Keratinocyte (primary cell): ENCODE data around the gene SLC39A10. TPM values are rescaled to one million over a fixed set of nuclear protein-coding genes. Genes with fewer than 3 reads are reported as not detected.

Source experiments
- DNase-seq: peaks from one replicate; pipeline ENCODE4 v3.0.0-alpha.2; 2011; ENCODE audit warnings: low read depth, missing footprints, low spot score
- FAIRE-seq: peaks from 2 replicates; lab custom pipeline; 2011; peaks lifted over from hg19 to GRCh38; lab: Jason Lieb, UNC
- H2AFZ ChIP-seq: 2 replicates; pipeline ENCODE4 v1.6.0; 2012; ENCODE audit warnings: low read length, control low read depth, inconsistent platforms; ENCODE audit not compliant: control insufficient read depth
- H3K27ac ChIP-seq: 2 replicates; pipeline ENCODE4 v1.5.1; 2011; ENCODE audit warnings: low read length; ENCODE audit not compliant: control insufficient read depth, insufficient read depth
- H3K27me3 ChIP-seq: 3 replicates; pipeline ENCODE4 v1.6.0; 2011; ENCODE audit warnings: low read length; ENCODE audit not compliant: control insufficient read depth, insufficient read depth; ENCODE audit errors: extremely low read depth
- H3K36me3 ChIP-seq, 2 experiments: 2 replicates in 1 of 2; 3 replicates in 1 of 2; pipeline ENCODE4 v1.5.1; 2011; ENCODE audit warnings: low read length in 2 of 2, mild to moderate bottlenecking in 1 of 2; ENCODE audit not compliant: control insufficient read depth in 2 of 2, insufficient read depth in 2 of 2; ENCODE audit errors: extremely low read depth in 1 of 2
- H3K4me1 ChIP-seq: 3 replicates; pipeline ENCODE4 v1.5.1; 2011; ENCODE audit warnings: low read length; ENCODE audit not compliant: control insufficient read depth, insufficient read depth; ENCODE audit errors: extremely low read depth
- H3K4me2 ChIP-seq: 3 replicates; pipeline ENCODE4 v1.6.0; 2011; ENCODE audit warnings: low read depth, low read length; ENCODE audit not compliant: control insufficient read depth, insufficient read depth; ENCODE audit errors: extremely low read depth
- H3K4me3 ChIP-seq, 3 experiments: fragments of 200-600 bp in 1 of 3; sonication (generic) in 1 of 3; 2 replicates in 2 of 3; 3 replicates in 1 of 3; pipeline ENCODE4 v1.5.1; 2011 to 2016; ENCODE audit warnings: low read length in 3 of 3, mild to moderate bottlenecking in 3 of 3, control low read depth in 2 of 3, inconsistent platforms in 1 of 3, low read depth in 1 of 3, mixed read lengths in 1 of 3, mixed run types in 1 of 3, moderate library complexity in 1 of 3; ENCODE audit not compliant: control insufficient read depth in 2 of 3, insufficient read depth in 2 of 3; ENCODE audit errors: extremely low read depth in 1 of 3
- H3K79me2 ChIP-seq: 2 replicates; pipeline ENCODE4 v1.6.0; 2012; ENCODE audit warnings: low read length; ENCODE audit not compliant: control insufficient read depth, insufficient read depth
- H3K9ac ChIP-seq: 3 replicates; pipeline ENCODE4 v1.6.0; 2011; ENCODE audit warnings: low read length; ENCODE audit not compliant: control insufficient read depth, insufficient read depth; ENCODE audit errors: extremely low read depth
- H3K9me1 ChIP-seq: 3 replicates; pipeline ENCODE4 v1.6.0; 2011; ENCODE audit warnings: low read length; ENCODE audit not compliant: control insufficient read depth, insufficient read depth; ENCODE audit errors: extremely low read depth
- H3K9me3 ChIP-seq: 2 replicates; pipeline ENCODE4 v1.5.1; 2012; ENCODE audit warnings: low read depth, low read length; ENCODE audit not compliant: control insufficient read depth
- H4K20me1 ChIP-seq: 3 replicates; pipeline ENCODE4 v1.6.0; 2011; ENCODE audit warnings: low read length; ENCODE audit not compliant: control insufficient read depth, insufficient read depth; ENCODE audit errors: extremely low read depth
- CTCF ChIP-seq, 3 experiments: IDR thresholded peaks in 1 of 3; conservative IDR thresholded peaks in 1 of 3; optimal IDR thresholded peaks in 1 of 3; 2 replicates in 2 of 3; 3 replicates in 1 of 3; pipeline versions ENCODE3 to v1.5.1; 2011; ENCODE audit warnings: low read length in 3 of 3, mild to moderate bottlenecking in 3 of 3, moderate library complexity in 2 of 3, control low read depth in 1 of 3, inconsistent platforms in 1 of 3; ENCODE audit not compliant: insufficient read depth in 2 of 3; ENCODE audit errors: extremely low read depth in 1 of 3
- EZH2 ChIP-seq: IDR thresholded peaks from one replicate; pipeline ENCODE4 v1.6.1; 2012; ENCODE audit warnings: inconsistent platforms, mild to moderate bottlenecking, low read length, moderate library complexity
- dilution Hi-C: fragments of 300-500 bp; cut with MboI; formaldehyde crosslinking; loops from one replicate; pipeline ENCODE4 v1.7.0; 2020; ENCODE audit warnings: low sequenced_read_pairs; ENCODE audit not compliant: extremely low pct_ligation_motif_present
- polyA plus RNA-seq, 5 experiments: library from polyadenylated mRNA; depleted of rRNA in 3 of 5; stranded (reverse) in 3 of 5; stranded (forward) in 1 of 5; unstranded in 1 of 5; fragments of >200 nt; gene quantifications; 1 replicate in 1 of 5; 2 replicates in 3 of 5; 3 replicates in 1 of 5; pipeline versions ENCODE4 v1.2.1 to v1.2.3, GENCODE V29; 2011 to 2012; ENCODE audit warnings: missing spikeins in 2 of 5, low read depth in 1 of 5, low replicate concordance in 1 of 5

The SLC39A10 gene
- polyA plus RNA-seq, 1 donor (not counting 4 experiments of a cell fraction or from before 2014, with no cell fraction given), result 19.4 TPM

- Histone ChIP-seq H3K79me2 (no peaks in the 10 kb centered on the region), H3K9me1 (no peaks in the 10 kb centered on the region), H2AFZ (no peak overlapping the region), H3K4me1 (peaks cover 2% of the 10 kb centered on the region), H3K9ac (no peak overlapping the region), H3K4me2 (no peak overlapping the region), H3K27ac (no peak overlapping the region), H3K9me3 (no peaks in the 10 kb centered on the region), H3K36me3 (peaks cover 0 to 3% of the 10 kb centered on the region in 2 experiments), H3K4me3 (no peak overlapping the region), H4K20me1 (no peaks in the 10 kb centered on the region), H3K27me3 (no peaks in the 10 kb centered on the region)
- FAIRE-seq, result no peak
- DNase-seq, result no peak
- TF ChIP-seq CTCF (optimal IDR thresholded peaks at IDR 0.05 in 1 of 3, IDR thresholded peaks at IDR 0.05 in 1 of 3, conservative IDR thresholded peaks at IDR 0.05 in 1 of 3; ENCODE audit: extremely low read depth in 1 of 3, insufficient read depth in 2 of 3, low read length in 3 of 3) (no peak), EZH2 (no peak)
- dilution Hi-C loops, result no loop called here
Observed at GRCh38 chr2:195727106-195727505, 70.1 kb downstream of the SLC39A10 start.

GRCh38 chr2:195730912-195731311, 73.9 kb downstream of the SLC39A10 start:
- no peak overlapping the region for H3K4me3 ChIP-seq

More at GRCh38 chr2:195730912-195731311, 73.9 kb downstream of the SLC39A10 start:
- Histone ChIP-seq H3K27me3 (no peaks in the 10 kb centered on the region), H4K20me1 (no peaks in the 10 kb centered on the region), H3K79me2 (no peaks in the 10 kb centered on the region), H3K4me2 (no peak overlapping the region), H3K4me1 (peaks cover 2% of the 10 kb centered on the region), H3K9me3 (no peaks in the 10 kb centered on the region), H3K9me1 (no peaks in the 10 kb centered on the region), H3K9ac (no peak overlapping the region), H3K36me3 (peaks cover 0 to 3% of the 10 kb centered on the region in 2 experiments), H2AFZ (no peak overlapping the region), H3K27ac (no peak overlapping the region)
- dilution Hi-C loops, result no loop called here
- FAIRE-seq (no peak), DNase-seq (no peak)
- no peak for TF ChIP-seq CTCF (optimal IDR thresholded peaks at IDR 0.05 in 1 of 3, IDR thresholded peaks at IDR 0.05 in 1 of 3, conservative IDR thresholded peaks at IDR 0.05 in 1 of 3; ENCODE audit: extremely low read depth in 1 of 3, insufficient read depth in 2 of 3, low read length in 3 of 3)
- TF ChIP-seq EZH2, result no peak
